ENCODE data around the gene FBXO47. TPM values are rescaled to one million over a fixed set of nuclear protein-coding genes. Genes with fewer than 3 reads are reported as not detected.
"Not testable (repeated sequence)": the region's sequence is repeated elsewhere in the genome, so short reads cannot be mapped to it uniquely, and the experiment has no call there.

The FBXO47 gene
- total RNA-seq, 1 donor from 2014 or later, result not detected

DNA sequence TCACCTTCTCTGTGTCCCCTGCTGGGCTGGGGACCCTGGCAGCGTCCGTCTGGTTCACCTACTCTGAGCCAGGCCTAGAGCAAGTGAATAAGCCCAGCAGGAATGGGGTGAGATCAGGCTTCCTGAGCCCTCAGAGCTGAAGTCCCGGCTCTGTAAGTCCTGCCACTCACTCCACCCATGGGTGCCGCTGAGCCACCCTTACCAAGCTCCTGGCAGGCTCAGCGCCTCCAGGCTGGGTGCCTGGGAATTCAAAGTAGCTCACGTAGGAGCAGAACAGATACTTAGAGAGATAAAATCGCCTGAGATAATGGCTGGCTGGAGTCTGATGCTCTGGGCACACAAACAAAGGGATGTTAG lies 51.6 kb downstream of the FBXO47 start:
- H3K27ac ChIP-seq, result no peak overlapping the region
- H3K4me1 ChIP-seq, result peaks cover 27% of the 10 kb centered on the region
- TF ChIP-seq POLR2AphosphoS5 (IDR thresholded peaks at IDR 0.05; ENCODE audit: insufficient read depth in 1 of 2, low read depth in 1 of 2), result no peak
- TF ChIP-seq, protein P1, sequence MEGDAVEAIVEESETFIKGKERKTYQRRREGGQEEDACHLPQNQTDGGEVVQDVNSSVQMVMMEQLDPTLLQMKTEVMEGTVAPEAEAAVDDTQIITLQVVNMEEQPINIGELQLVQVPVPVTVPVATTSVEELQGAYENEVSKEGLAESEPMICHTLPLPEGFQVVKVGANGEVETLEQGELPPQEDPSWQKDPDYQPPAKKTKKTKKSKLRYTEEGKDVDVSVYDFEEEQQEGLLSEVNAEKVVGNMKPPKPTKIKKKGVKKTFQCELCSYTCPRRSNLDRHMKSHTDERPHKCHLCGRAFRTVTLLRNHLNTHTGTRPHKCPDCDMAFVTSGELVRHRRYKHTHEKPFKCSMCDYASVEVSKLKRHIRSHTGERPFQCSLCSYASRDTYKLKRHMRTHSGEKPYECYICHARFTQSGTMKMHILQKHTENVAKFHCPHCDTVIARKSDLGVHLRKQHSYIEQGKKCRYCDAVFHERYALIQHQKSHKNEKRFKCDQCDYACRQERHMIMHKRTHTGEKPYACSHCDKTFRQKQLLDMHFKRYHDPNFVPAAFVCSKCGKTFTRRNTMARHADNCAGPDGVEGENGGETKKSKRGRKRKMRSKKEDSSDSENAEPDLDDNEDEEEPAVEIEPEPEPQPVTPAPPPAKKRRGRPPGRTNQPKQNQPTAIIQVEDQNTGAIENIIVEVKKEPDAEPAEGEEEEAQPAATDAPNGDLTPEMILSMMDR (IDR thresholded peaks at IDR 0.05), result no peak
- intact Hi-C loops (cut with DNase I), result no loop called here
- no peaks in the 10 kb centered on the region for H3K9me3 ChIP-seq
- peaks cover 0 to 63% of the 10 kb centered on the region in 2 donors for H3K36me3 ChIP-seq
- no peaks in the 10 kb centered on the region for H3K27me3 ChIP-seq
- no peak overlapping the region for H3K4me3 ChIP-seq
- no peak for DNase-seq (ENCODE audit: extremely low spot score in 2 of 2)

DNA sequence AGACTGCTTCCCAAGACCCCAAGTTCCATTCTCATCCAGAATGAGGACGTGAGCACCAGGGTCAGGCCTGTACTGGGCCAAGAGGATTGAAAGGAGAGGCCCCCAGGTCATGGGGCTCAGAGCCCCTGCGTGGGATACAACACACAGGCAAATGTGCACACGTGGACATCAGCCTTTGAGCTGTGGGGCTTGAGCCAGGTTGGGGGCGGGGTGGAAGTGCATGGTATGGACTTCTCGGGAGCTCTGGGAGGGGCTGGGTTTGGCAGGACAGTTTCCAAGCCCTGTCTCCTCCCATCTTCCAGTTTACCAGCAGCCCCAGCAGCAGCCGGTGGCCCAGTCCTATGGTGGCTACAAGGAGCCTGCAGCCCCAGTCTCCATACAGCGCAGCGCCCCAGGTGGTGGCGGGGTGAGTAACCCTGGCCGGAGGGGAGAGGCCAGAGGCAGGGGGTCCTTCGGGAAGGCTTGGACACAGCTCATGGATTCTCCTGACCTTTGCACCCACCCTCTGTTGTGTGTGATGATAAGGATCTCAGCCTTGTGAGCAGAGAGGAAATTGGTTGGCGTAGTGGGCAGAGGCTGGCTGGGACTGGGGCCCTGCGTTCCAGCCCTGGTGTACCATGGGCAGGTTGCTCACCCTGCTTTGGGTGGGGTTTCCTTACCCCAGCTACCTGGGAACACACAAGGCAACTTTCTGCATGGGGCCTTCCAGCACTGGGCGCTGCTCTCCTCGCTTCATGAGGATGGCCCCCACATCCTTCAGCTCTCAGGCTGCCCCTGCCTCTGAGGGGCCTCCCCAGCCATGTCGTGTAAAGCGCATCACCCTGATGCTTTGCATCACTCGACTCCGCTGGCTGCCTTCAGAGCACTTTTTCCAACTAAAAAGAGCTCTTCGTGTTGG lies 52.2 kb downstream of the FBXO47 start:
- Histone ChIP-seq H3K36me3 (peaks cover 0 to 58% of the 10 kb centered on the region in 2 donors), H3K4me3 (no peak overlapping the region), H3K4me1 (peaks cover 30% of the 10 kb centered on the region), H3K9me3 (no peaks in the 10 kb centered on the region), H3K27me3 (no peaks in the 10 kb centered on the region), H3K27ac (no peak overlapping the region)
- TF ChIP-seq POLR2AphosphoS5 (IDR thresholded peaks at IDR 0.05; ENCODE audit: insufficient read depth in 1 of 2, low read depth in 1 of 2) (no peak), POLR2A (IDR thresholded peaks at IDR 0.05) (no peak)
- TF ChIP-seq, protein P1 (IDR thresholded peaks at IDR 0.05), result no peak
- peak in 1 of 2 donors; percentile 81 for DNase-seq (ENCODE audit: extremely low spot score in 2 of 2)
- intact Hi-C loops (cut with DNase I), result no loop called here

DNA sequence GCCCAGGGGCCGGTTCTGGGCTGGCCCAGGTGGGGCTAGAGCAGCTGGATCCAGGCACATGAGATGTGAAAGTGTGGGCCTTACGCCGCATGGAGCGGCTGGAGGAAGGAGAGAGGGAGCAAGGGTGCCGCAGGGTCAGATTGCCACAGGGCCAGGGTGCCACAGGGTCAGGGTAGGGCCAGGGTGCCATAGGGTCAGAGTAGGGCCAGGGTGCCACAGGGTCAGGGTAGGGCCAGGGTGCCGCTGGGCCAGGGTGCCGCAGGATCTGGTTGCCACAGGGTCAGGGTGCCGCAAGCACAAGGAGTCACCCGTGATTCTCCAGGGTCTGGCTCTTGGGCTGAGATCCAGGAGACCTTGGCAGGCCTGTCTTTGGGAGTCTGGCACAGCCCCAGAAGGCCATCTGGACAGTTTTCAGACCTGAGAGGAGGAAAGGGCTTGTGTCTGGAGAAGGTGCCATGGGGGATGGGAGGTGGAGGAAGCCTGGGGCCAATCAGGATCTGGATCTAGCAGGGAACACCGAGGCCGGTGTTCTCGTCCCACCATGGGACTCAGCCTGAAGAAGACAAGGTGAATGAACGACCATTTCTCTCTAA lies 54.9 kb downstream of the FBXO47 start:
- H3K4me3 ChIP-seq, result no peak overlapping the region
- intact Hi-C loops (cut with DNase I), result no loop called here
- H3K27ac ChIP-seq, result peak overlapping the region; percentile 36
- peaks cover 57% of the 10 kb centered on the region for H3K4me1 ChIP-seq
- no peaks in the 10 kb centered on the region for H3K9me3 ChIP-seq
- no peaks in the 10 kb centered on the region for H3K27me3 ChIP-seq
- TF ChIP-seq, protein P1 (IDR thresholded peaks at IDR 0.05), result no peak
- no peak for TF ChIP-seq POLR2A (IDR thresholded peaks at IDR 0.05)
- no peak for TF ChIP-seq POLR2AphosphoS5 (IDR thresholded peaks at IDR 0.05; ENCODE audit: insufficient read depth in 1 of 2, low read depth in 1 of 2)
- peak; percentile 77 to 87 for DNase-seq (ENCODE audit: extremely low spot score in 2 of 2)
- peaks cover 0 to 31% of the 10 kb centered on the region in 2 donors for H3K36me3 ChIP-seq

DNA sequence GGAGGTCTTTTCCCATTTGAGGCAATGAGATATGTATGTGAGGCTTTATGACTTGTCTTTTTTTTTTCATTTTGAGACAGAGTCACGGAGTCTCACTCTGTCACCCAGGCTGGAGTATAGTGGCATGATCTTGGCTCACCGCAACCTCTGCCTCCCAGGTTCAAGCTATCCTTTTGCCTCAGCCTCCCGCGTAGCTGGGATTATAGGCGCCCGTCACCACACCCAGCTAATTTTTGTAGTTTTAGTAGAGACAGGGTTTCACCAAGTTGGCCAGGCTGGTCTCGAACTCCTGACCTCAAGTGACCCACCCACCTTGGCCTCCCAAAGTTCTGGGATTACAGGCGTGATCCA lies 55.5 kb downstream of the FBXO47 start:
- H3K9me3 ChIP-seq; DNase-seq (ENCODE audit: extremely low spot score in 2 of 2); H3K27me3 ChIP-seq; intact Hi-C loops (cut with DNase I); H3K4me3 ChIP-seq: not testable (repeated sequence)
- peaks cover 0 to 25% of the 10 kb centered on the region in 2 donors for H3K36me3 ChIP-seq
- peak overlapping the region; percentile 36 for H3K27ac ChIP-seq
- peaks cover 63% of the 10 kb centered on the region for H3K4me1 ChIP-seq

DNA sequence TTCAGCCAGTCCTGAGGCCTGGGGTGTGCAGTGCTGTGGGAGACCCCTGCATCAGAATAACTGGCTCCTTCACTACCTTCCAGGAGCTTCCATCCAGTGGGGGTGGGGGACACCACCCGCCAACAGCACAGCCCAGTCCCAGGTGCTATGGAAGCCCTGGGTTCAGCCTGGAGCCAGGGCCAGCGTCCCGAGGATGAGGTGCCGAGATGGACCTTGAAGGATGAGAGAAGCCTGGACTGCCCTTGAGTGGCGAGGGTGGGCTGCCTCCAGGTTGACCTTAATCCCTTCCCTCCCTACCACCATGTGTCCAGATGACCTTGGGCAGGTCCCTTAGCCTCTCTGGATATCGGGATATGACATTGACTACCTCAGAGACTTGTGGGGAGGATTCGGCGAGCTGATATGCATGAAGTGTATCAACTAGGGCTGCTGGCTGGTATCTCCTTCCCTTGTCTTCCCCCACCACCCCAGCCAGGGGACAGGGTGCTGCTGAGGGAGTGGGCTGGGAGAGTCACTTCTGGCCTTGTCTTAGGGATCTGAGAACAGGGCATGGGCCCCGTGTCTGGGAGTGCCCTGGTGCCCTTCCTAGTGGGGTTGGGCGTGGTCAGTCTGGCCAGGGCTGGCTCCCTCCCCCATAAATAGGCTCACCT lies 56.0 kb downstream of the FBXO47 start:
- Histone ChIP-seq H3K9me3 (no peaks in the 10 kb centered on the region), H3K36me3 (peaks cover 0 to 21% of the 10 kb centered on the region in 2 donors), H3K4me1 (peaks cover 68% of the 10 kb centered on the region), H3K27ac (no peak overlapping the region), H3K27me3 (no peaks in the 10 kb centered on the region), H3K4me3 (no peak overlapping the region)
- peak in 1 of 2 donors; percentile 62 for DNase-seq (ENCODE audit: extremely low spot score in 2 of 2)
- TF ChIP-seq POLR2A (IDR thresholded peaks at IDR 0.05) (no peak), POLR2AphosphoS5 (IDR thresholded peaks at IDR 0.05; ENCODE audit: insufficient read depth in 1 of 2, low read depth in 1 of 2) (no peak)
- TF ChIP-seq, protein P1 (IDR thresholded peaks at IDR 0.05), result no peak
- intact Hi-C loops (cut with DNase I), result no loop called here
